Pons (tissue), 1 donor: ENCODE data around the gene ARHGAP10.

Source experiments
- DNase-seq: peaks from one replicate; pipeline ENCODE4 v3.0.0-alpha.2; 2016; ENCODE audit warnings: low spot score

The ARHGAP10 gene

GRCh38 chr4:147768113-147768512 lies 36.2 kb downstream of the ARHGAP10 start:
- no peak for DNase-seq

GRCh38 chr4:147769386-147769785 lies 37.5 kb downstream of the ARHGAP10 start:
- DNase-seq = no peak

- no peak for DNase-seq
Observed at GRCh38 chr4:147770831-147771230, 38.9 kb downstream of the ARHGAP10 start.

- DNase-seq = no peak
Observed at GRCh38 chr4:147772056-147772455, 40.2 kb downstream of the ARHGAP10 start.

GRCh38 chr4:147772459-147772969 lies 40.6 kb downstream of the ARHGAP10 start:
- no peak for DNase-seq

GRCh38 chr4:147773261-147774184 lies 41.6 kb downstream of the ARHGAP10 start:
- DNase-seq = no peak

GRCh38 chr4:147776716-147777115 lies 44.8 kb downstream of the ARHGAP10 start:
- DNase-seq = no peak

GRCh38 chr4:147777456-147778091 lies 45.7 kb downstream of the ARHGAP10 start:
- no peak for DNase-seq

GRCh38 chr4:147778942-147779341 lies 47.1 kb downstream of the ARHGAP10 start:
- no peak for DNase-seq

- DNase-seq = no peak
Observed at GRCh38 chr4:147779451-147779850, 47.6 kb downstream of the ARHGAP10 start.

GRCh38 chr4:147780137-147780777 lies 48.4 kb downstream of the ARHGAP10 start:
- DNase-seq = no peak

- no peak for DNase-seq
Observed at GRCh38 chr4:147782087-147782781, 50.3 kb downstream of the ARHGAP10 start.

- no peak for DNase-seq
Observed at GRCh38 chr4:147785129-147785528, 53.2 kb downstream of the ARHGAP10 start.

- no peak for DNase-seq
Observed at GRCh38 chr4:147786031-147786430, 54.1 kb downstream of the ARHGAP10 start.

GRCh38 chr4:147786531-147786930 lies 54.6 kb downstream of the ARHGAP10 start:
- no peak for DNase-seq

- DNase-seq = no peak
Observed at GRCh38 chr4:147787204-147787603, 55.3 kb downstream of the ARHGAP10 start.

GRCh38 chr4:147788791-147789190 lies 56.9 kb downstream of the ARHGAP10 start:
- no peak for DNase-seq

- DNase-seq = no peak
Observed at GRCh38 chr4:147789596-147789995, 57.7 kb downstream of the ARHGAP10 start.

GRCh38 chr4:147790412-147790811 lies 58.5 kb downstream of the ARHGAP10 start:
- DNase-seq = no peak

- DNase-seq = no peak
Observed at GRCh38 chr4:147791341-147791740, 59.5 kb downstream of the ARHGAP10 start.

GRCh38 chr4:147791865-147792264 lies 60.0 kb downstream of the ARHGAP10 start:
- no peak for DNase-seq
